GM21576 (cell line): ENCODE results near the gene RENBP.

ENCODE experiments used
- ATAC-seq: cut with Tn5 transposase; IDR thresholded peaks from one replicate; pipeline ENCODE4 v1.9.1; 2021; ENCODE audit warnings: mild to moderate bottlenecking, moderate library complexity; ENCODE audit not compliant: unreplicated experiment

The RENBP gene

DNA sequence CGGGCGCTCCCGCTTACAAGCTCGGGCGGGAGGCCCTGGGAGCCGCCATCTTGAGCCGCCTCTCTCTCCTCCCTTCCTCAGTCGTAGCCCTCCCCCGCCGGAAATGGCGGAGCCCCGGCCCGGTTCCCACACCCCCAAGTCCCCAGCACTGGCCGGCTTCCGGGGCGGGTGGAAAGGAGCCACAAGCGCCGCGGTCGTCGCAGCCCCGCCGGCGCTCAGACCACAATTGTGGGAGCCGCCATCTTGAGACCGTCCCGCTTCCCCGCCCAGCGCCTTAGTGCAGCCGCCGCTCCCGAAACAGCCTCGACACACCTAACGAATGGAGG, 26.6 kb upstream of the RENBP start:
- peak; percentile 36 for ATAC-seq

DNA sequence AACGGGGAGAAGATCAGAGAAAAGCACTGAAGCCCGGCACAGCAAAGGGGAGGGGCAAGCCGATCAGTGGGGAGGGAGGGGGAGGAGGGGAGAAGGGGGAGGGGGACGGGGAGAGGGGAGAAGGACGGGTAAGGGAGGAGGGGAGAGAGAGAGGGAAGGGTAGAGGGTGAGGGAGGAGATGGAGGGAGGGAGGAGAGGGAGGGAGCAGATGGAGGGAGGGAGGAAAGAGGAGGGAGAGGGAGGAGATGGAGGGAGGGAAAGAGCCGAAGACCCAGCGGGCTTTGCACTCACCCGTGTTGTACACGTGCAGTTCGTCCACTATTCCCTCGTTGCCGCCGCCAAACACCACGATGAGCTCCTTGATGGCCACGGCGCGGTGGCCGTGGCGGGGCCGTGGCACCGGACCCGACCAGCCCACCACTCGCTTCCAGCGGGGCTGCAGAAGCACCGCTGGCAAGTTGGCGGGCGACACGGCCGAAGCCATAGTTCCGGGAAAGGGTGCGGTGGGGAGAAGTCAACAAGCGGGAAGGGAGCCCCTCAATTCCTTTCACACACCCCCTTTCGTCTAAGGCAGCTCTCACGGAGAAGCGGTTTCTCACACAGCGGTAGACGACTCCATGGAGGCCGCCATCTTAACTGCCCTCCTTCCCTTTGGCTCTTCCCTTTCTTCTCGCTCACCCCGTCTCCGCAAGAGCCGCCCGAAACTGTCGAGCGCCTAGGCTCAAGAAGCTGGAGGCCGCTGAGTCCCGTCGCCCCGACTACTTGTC, 26.1 kb upstream of the RENBP start:
- ATAC-seq: peak; percentile 2

DNA sequence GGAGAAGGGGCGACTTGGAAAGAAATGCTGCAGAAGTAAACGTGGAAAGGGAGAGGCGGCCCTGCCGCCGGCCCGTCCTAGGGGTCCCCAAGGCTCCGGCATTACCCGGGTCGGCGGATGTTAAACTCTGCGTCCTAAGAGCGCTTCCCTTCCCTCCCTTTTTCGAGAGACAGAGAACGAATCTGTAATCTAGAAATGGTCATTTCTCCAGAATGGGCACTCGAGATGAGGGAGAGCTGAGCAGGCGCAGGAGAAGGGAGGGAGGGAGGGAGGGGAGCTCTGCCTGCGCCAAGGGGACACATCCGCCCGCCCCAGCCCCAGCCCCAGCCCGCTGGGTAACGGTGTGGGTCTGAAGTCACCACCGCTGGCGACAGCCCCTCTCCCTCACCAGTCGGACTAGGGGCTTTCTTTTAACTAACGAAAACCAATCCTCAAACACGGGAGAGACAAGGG, 25.5 kb upstream of the RENBP start:
- no peak for ATAC-seq

DNA sequence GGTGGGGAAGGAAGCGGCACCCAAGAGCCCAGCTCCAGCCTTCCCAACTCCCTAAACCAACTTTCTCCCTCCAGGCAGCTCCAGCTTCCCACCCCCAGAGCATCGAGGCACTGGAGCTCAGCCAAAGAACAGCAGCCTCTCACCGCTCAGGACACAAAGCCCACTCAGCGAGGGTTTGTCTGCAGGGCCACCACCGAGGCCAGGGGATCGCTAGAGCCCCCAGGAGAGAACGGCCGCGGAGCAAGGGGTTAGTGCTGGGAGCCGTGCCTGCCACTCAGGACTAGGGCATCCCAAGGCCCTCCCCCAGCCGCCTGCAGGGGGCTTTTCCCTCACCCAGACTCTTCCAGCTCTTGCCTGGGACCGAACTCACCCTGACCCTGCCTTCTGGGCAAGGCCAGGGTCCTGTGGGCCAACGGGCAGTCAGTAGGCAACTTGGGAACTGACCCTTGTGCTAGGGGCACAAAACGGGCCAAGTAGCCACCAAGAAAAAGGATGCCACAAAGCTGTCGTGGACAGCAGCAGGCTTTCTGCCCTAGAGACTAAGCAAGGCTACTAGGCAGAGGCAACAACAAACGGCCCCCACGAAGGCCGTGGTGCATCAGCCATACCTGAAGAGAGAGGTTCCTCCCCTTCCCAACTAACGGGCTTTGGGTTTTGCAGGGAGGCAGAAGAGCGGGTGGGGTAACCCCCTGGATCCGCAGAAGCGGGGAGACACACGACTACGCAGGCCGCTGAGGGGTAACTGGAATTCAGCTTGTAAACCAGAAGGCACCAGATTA, 24.9 kb upstream of the RENBP start:
- ATAC-seq: no peak

DNA sequence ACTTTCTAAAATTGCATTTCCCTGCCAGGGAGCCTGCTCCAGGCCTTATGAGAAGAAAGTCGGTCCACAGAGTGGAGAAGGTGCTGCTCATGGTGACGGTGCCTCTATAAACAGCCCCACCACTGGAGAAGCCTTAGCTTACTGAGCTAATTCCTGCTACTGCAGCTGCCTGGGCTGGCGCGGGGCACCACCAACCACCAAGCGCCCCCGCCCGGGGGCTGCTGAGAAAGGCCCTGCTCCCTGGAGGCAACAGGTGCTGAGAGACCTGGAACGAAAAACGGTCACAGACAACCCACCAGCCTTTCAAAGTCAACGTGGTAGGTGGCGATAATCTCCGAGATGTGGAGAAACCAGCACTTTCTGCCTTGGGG, 24.3 kb upstream of the RENBP start:
- ATAC-seq: no peak

DNA sequence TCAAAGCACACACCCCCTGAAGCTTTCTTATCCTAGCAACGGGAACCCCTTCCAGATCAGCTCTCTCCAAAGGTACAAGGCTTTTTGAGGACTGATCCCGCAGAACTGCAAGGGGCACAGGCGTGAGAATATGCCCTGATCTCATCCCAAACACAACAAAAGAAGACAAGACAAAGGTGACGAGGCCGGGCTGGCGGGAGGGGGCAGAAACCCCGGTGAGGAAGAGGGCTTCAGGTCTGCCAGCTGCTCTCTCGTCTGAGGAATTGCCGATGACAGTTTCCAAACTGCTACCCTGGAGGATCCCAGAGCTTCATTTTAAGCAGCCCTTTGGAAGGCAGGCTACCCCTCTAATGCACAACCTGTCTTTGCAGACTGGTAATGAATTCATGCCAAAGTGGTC, 23.8 kb upstream of the RENBP start:
- ATAC-seq: no peak

DNA sequence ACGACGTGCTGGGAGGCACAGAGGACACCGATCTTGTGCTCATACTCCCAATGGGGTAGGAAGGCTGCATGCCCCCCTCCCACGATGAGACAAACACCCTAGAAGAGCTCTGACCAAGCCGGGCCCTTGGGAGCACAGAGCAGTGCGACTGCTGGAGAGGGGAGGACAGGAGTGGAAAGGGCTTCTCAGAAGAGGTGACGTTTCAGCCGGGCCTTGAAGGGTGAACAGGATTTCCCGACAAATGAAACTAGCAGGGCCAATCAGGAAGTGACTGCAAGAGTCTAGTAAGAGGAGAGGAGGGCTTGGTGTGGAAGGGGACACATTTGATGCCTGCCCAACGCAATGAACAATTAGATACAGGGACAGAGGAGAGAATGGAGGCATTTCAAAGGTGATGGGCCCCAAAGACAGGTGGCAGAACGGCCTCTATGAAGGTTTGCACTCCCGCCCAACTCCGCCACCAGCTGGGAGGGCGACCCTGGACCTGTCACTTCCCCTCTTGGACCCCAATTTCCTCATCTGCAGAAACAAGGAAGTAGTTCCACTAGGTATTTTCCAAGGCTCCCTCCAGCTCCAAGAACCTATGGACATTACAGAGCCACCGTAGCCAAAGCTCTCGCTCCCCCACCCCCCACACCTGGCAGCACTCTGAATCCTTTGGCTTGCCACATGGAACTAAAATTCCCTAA, 23.2 kb upstream of the RENBP start:
- no peak for ATAC-seq

DNA sequence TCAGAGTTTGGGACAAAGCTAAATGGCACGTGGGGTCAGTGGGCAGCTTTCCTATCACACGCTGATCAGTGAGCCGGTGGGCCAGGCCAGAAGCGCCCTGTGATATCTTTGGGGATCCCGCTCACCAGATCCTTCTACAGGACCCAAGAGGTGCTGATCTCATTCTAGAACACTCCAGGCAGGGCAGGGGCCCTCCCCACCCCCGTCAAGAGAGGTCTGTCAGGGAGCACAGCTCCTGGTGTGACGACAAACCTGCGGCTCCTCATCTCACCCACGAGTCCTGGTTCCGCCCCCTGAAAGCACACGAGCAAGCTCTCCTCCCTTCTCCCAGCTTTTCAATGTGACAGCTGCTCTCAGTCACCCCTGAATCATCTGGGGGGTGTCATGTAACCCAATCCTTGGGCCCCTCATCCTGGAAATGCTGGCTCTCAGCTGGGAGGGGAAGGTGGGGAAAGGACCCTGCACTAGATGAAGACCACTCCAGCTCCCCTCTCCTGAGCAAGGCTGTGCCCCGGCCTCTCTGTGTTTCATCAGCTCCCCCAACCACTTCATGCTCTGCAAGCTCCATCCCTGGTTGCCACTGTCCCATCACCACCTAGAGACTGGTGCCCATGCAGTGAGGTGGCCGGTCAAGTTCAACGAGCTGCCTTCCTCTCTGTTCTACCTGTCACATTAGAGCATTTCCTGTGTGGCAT, 22.5 kb upstream of the RENBP start:
- ATAC-seq: no peak

DNA sequence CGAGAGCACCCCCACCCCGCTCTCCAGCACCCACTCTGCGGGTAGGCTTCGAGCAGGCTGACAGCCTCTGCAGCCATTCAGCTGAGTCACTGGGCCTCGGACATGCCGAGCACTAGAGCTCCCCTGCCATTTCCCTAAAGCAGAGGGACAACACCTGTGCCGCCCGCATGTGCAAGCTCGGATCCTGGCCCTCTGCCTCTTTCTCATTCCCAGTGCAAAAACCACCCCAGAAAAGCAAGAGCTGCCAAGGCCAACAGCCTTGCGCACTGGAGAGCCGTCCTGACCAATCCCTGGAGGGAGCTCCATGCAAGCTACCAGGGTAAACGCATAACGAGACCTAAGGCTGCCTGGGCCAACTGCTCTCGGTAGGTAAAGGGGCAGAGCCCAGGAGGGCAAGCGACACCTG, 21.8 kb upstream of the RENBP start:
- no peak for ATAC-seq

DNA sequence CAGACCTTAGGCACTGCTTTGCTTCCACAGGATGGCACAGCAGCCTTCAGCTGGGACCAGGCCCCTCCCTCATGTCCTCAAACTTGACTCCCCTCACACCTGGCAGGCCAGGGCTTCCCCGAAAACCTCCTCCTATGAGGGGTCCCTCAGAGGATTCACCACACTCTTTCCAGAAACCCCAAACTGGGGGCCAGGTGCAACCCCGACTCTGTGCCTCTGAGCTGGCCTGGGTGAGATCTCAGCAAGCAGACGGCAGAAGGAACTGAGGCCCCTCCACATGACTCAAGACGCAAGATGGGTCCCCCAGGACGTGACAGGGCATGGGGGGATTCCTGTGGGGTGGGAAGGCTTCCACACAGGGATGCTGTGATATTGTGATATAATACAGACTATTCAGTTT, 21.0 kb upstream of the RENBP start:
- ATAC-seq: no peak

DNA sequence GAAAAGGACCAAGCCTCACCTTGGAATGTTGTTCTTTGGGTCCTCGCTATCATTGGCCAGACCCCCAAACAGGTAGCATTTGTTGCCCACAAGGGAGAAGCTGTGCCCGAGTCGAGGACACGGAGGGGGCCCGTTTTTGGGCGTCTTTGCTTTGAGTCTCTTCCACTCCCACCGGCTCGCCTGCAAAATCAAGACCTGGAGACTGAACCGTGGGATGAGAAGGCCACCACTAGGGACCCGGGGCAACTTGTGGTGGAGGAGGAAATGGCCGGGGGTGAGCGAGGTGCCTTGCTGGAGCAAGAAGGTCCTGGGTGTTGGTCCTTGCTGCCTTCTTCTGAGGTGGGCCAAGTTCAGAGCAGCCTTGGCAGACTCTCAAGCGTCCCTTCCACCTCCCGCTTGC, 19.7 kb upstream of the RENBP start:
- no peak for ATAC-seq

DNA sequence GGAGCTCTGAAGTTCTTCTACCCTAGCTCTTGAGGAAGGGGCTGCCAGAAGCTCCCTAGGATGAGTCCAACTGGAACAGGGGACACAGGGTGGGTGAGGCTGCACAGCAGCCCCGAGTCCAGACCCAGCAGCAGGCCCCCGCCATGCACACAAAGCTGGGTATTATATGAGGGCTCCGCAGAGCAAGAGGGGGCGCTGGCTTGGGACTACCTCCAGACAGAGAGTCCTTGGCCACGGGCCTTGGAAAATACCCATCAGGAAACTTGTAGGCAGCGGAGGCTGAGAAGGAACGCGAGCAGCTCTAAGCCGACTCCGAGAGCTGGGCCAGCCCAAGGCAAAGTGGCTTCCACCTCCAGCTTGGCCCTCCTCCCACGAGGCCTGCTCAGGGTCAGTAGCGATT, 19.1 kb upstream of the RENBP start:
- ATAC-seq: no peak

DNA sequence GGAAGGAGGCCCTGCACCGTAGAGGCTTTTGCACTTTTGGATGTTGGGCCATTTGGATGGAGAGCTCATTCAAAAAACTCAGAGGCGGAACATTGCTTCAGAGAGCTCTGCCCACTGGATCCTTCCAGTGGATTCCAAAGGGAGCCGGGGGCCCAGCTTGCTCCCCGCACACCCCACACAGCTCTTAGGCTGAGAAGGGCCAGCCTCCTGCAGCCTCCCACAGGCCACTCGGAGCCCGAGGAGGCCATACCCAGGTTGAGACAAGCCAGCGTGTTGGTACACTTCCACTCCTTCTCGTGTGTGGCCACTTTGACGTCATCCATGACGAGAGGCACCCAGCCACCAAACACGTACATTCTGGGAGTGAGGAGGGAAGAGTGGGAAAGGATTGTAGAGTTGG, 16.8 kb upstream of the RENBP start:
- no peak for ATAC-seq

DNA sequence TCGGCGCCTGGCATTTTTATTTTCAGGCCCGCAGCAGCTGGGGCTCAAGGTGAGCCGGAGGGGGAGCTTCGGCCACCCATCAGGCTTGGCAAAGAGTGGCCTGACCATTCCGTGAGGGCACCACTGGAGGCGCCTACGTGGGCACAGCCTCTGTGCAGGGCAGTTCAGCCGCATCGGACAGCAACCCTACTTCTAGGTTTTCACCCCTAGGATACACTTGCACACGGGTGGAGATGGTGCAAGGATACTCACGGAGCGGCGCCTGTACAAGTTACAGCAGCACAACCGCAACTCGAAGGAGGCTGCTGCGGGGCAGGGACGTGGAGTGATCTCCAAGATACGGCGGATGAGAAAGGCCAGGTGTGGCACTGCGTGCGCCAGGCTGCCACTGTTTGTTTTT, 16.3 kb upstream of the RENBP start:
- no peak for ATAC-seq

DNA sequence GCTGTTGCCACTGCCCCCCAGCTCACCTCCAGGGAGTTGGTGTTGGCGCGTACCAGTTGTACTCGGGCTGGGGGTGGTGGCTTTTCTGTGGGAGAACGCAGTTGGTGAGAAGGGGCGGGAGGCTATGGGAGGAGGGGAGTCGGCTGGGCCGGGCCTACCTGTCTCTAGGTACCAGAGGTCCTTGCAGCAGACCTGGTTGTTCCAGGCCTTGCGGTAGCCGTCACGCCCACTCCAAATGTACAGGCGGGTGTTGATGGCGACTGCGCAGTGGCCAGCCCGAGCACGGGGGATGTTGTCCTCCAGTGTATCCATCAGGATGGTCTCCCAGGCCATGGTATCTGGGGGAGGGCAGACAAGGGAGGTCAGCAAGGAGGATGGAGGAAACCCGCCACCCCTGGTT, 15.6 kb upstream of the RENBP start:
- ATAC-seq: no peak

DNA sequence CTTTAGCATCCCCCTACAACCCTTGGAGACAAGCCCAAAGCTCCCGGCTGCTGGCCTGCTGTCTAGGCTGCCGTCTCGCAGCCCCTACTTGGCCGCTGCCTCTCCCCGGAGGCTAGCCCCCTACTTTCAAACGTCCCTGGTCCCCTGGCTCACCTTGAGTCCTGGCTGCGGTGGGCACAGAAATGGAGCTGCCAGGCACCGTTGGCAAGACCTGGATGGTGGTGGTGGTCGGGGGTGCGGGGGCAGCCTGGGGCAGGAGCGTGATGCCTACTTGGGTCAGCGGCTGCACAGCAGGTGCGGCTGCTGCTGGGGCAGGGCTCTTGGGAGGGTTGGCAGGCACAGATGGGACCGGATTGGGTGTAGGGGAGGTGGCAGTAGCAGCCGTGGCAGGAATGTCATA, 15.2 kb upstream of the RENBP start:
- ATAC-seq: no peak

DNA sequence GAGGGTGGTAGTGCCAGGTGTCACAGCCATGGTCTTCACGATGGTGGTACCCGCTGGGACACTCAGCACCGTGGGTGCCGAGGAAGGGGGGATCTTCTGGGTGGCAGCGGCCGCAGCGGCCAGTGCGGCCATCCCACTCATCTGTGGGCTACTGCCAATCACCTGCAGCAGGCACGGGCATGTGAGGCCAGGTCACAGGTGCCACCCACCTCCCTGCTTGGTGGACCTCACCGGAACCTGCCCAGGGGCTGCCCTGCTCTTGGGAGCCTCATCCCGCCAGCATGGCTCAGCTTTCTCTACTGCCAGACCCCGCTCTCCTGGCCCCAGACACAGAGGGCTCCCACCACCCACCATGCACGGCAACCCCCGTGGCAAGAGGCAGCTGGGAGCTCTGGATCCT, 14.2 kb upstream of the RENBP start:
- ATAC-seq: no peak

DNA sequence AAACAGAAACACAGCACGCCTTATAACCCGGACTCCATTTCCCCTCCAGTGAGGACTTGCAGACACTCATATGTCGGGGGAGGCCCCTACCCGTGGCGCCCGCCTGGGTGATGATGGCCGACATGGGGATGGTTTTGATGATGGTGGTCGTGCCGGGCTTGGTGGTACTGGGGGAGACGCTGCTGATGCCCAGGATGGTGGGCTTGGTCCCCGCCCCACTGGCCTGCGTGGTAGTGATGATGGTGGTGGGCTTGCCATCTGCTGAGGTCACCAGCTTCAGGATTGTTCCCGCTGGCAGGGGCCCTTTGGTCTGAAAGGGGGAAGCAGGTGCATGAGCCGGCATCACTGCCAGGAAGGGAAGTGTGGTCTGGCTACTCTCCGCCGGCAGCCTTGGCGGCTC, 12.8 kb upstream of the RENBP start:
- no peak for ATAC-seq

DNA sequence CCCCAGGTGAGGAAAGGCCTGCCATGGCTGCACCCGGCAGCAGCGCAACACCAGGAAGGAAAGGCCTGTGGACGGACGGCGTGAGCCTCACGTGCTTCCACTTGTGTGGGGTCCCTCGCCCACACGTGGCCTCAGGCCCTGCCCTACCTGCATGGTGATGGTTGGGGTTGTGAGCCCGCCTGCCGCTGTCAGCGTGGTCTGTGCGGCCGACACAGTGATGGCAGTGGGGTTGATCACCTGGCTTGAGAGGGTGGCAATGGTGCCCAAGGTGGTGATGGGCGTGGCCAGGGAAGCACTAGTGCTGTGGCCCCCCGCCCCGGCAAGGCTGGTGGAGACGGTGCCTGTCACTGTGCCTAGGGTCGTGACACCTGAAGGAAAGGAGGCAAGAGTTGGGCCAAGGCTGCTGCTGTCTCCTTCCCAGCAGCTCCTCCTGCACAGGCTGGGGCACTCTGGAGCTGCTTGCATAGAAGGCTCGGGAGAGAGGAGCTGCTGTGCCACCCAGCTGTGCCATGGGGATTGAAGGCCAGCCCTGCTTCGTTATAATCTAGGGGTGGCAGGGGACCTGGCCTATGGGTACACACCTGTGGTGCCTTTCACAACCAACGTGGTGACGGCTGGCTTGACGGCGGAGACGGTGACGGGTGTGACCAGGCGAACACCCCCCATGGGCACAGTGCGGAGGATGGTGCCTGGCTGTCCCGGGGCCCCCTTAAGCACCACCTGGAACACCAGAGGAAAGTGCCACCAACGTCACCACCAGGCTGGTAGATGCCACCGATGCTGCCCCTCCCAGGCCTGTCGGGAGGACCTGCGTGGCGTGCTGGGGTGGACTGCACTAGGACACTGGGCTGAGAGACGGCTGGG, 11.8 kb upstream of the RENBP start:
- ATAC-seq: no peak

DNA sequence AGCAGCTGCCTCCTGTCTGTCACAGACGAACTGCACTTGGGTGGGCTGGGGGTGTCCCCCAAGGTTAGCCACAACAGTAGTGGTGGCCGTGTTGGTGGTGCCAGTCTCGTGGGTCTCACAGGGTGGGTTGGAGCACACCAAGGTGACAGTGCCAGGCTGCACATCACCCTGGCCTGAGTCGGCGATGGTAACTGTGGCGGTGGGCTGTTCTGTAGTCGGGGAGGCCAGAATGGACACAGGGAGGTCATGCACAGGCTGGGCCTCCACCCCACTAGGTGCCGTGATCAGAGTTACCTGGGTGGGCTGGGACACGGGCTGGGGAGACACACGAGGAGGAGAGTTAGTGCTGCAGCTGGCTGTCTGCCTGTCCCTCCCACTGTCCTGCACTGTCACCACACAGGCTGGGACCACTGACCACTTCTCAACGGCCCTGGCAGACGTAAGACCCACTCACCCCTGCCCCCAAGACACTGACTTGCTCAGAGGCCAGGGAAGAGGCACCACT, 10.8 kb upstream of the RENBP start:
- no peak for ATAC-seq
